Tibial artery (tissue), 4 donors: ENCODE measurements around the gene MAN1A2.

Experiments used
- DNase-seq, 2 donors: peaks; one replicate each; pipeline ENCODE4 v3.0.0-alpha.2; 2019
- H3K27ac ChIP-seq, 2 donors: fragments of 200-600 bp; sonication (generic) in 1 of 2; 1 replicate in 1 of 2; 2 replicates in 1 of 2; pipeline ENCODE4 v1.5.1; 2018 to 2019; ENCODE audit warnings: mild to moderate bottlenecking in 1 of 2
- H3K27me3 ChIP-seq, 2 donors: fragments of 200-600 bp; sonication (generic) in 1 of 2; one replicate each; pipeline versions ENCODE4 v1.5.1 to v1.6.0; 2016 to 2019
- H3K36me3 ChIP-seq, 3 donors: fragments of 200-600 bp; sonication (generic) in 2 of 3; one replicate each; pipeline ENCODE4 v1.5.1; 2016 to 2019; ENCODE audit warnings: mild to moderate bottlenecking in 2 of 3
- H3K4me1 ChIP-seq, 4 donors: fragments of 200-600 bp; sonication (generic) in 2 of 4; 1 replicate in 3 of 4; 2 replicates in 1 of 4; pipeline ENCODE4 v1.5.1; 2016 to 2019
- H3K4me3 ChIP-seq, 2 donors: fragments of 200-600 bp; sonication (generic) in 1 of 2; 1 replicate in 1 of 2; 2 replicates in 1 of 2; pipeline ENCODE4 v1.5.1; 2018 to 2019; ENCODE audit warnings: mild to moderate bottlenecking in 2 of 2
- H3K9me3 ChIP-seq, 3 donors: fragments of 200-600 bp; sonication (generic) in 1 of 3; one replicate each; pipeline ENCODE4 v1.5.1; 2016 to 2019
- CTCF ChIP-seq, 2 experiments: fragments of 200-600 bp in 1 of 2; fragments of 450-650 bp in 1 of 2; IDR thresholded peaks; one replicate each; pipeline ENCODE4 v1.5.1; 2017 to 2019; ENCODE audit warnings: antibody characterized with exemption in 2 of 2, mild to moderate bottlenecking in 1 of 2, moderate library complexity in 1 of 2
- intact Hi-C: fragments of 100-400 bp; cut with DNase I; formaldehyde crosslinking; loops from one replicate; pipeline ENCODE4 v1.15.0; 2023; ENCODE audit warnings: low total_unique reads

The MAN1A2 gene

GRCh38 chr1:117565745-117566455 is 198.7 kb downstream of the MAN1A2 start:
- H3K4me3 ChIP-seq = no peak overlapping the region
- no peaks in the 10 kb centered on the region for H3K27me3 ChIP-seq
- peaks cover 0 to 3% (median 0%) of the 10 kb centered on the region in 4 donors for H3K4me1 ChIP-seq
- intact Hi-C loops = no loop called here
- TF ChIP-seq CTCF (IDR thresholded peaks at IDR 0.05) = no peak
- H3K9me3 ChIP-seq = no peaks in the 10 kb centered on the region
- H3K27ac ChIP-seq = no peak overlapping the region
- peak in 1 of 2 donors; percentile 25 for DNase-seq
- H3K36me3 ChIP-seq = no peaks in the 10 kb centered on the region

GRCh38 chr1:117566556-117566955 is 199.3 kb downstream of the MAN1A2 start:
- Histone ChIP-seq H3K9me3 (no peaks in the 10 kb centered on the region), H3K27ac (no peak overlapping the region), H3K4me1 (peaks cover 0 to 3% (median 0%) of the 10 kb centered on the region in 4 donors), H3K4me3 (no peak overlapping the region), H3K36me3 (no peaks in the 10 kb centered on the region), H3K27me3 (no peaks in the 10 kb centered on the region)
- DNase-seq = no peak
- no peak for TF ChIP-seq CTCF (IDR thresholded peaks at IDR 0.05)
- intact Hi-C loops = no loop called here

GRCh38 chr1:117567435-117567834 is 200.2 kb downstream of the MAN1A2 start:
- Histone ChIP-seq H3K9me3 (no peaks in the 10 kb centered on the region), H3K4me3 (no peak overlapping the region), H3K27ac (no peak overlapping the region), H3K4me1 (peaks cover 0 to 3% (median 0%) of the 10 kb centered on the region in 4 donors), H3K27me3 (no peaks in the 10 kb centered on the region), H3K36me3 (no peaks in the 10 kb centered on the region)
- no peak for TF ChIP-seq CTCF (IDR thresholded peaks at IDR 0.05)
- DNase-seq = peak in 1 of 2 donors; percentile 53
- intact Hi-C loops = no loop called here

GRCh38 chr1:117567976-117568375 is 200.7 kb downstream of the MAN1A2 start:
- no peak for TF ChIP-seq CTCF (IDR thresholded peaks at IDR 0.05)
- Histone ChIP-seq H3K27ac (no peak overlapping the region), H3K9me3 (no peaks in the 10 kb centered on the region), H3K27me3 (no peaks in the 10 kb centered on the region), H3K36me3 (no peaks in the 10 kb centered on the region), H3K4me1 (peaks cover 0 to 3% (median 0%) of the 10 kb centered on the region in 4 donors), H3K4me3 (no peak overlapping the region)
- intact Hi-C loops = no loop called here
- DNase-seq = no peak

- Histone ChIP-seq H3K36me3 (no peaks in the 10 kb centered on the region), H3K4me1 (peaks cover 0 to 3% (median 0%) of the 10 kb centered on the region in 4 donors), H3K27me3 (no peaks in the 10 kb centered on the region), H3K4me3 (no peak overlapping the region), H3K9me3 (no peaks in the 10 kb centered on the region), H3K27ac (no peak overlapping the region)
- intact Hi-C loops = no loop called here
- TF ChIP-seq CTCF (IDR thresholded peaks at IDR 0.05) = no peak
- DNase-seq = no peak
Observed at GRCh38 chr1:117568999-117569398, 201.8 kb downstream of the MAN1A2 start.
